ENCODE measurements around the gene TRIP6. TPM values are rescaled to one million over a fixed set of nuclear protein-coding genes. Genes with fewer than 3 reads are reported as not detected.

TRIP6 gene
- total and polyA plus RNA-seq, 2 of the 8 experiments (the other 6 are each of a cell fraction or from before 2014, with no cell fraction given) = 88.4 to 103 TPM

GRCh38 chr7:100859856-100860255 lies 7.3 kb upstream of the TRIP6 start:
- Histone ChIP-seq H3K9me3 (ENCODE audit: insufficient read depth in 2 of 2, low read depth in 1 of 2, low read length in 1 of 2) (no peaks in the 10 kb centered on the region), H3K36me3 (ENCODE audit: control insufficient read depth in 2 of 4, insufficient read depth in 4 of 4, low read length in 3 of 4) (peaks cover 6 to 22% (median 11%) of the 10 kb centered on the region in 4 experiments; a peak in 7 of 8 replicates), H3K4ac (replicated peaks; ENCODE audit: insufficient read length, low read depth, low read length) (no peak overlapping the region), H3K79me1 (ENCODE audit: low read depth, low read length) (peaks cover 8% of the 10 kb centered on the region), H3K79me2 (ENCODE audit: control insufficient read depth in 1 of 2, insufficient read depth in 2 of 2, low read length in 2 of 2) (peaks cover 0 to 11% of the 10 kb centered on the region in 2 experiments; a peak in 1 of 4 replicates), H4K20me1 (replicated peaks in 1 of 2; ENCODE audit: control insufficient read depth in 1 of 2, insufficient read depth in 2 of 2, low read length in 2 of 2) (peaks cover 0 to 9% of the 10 kb centered on the region in 2 experiments), H2BK120ac (replicated peaks; ENCODE audit: low read depth, low read length) (no peak overlapping the region), H2AFZ (ENCODE audit: low read length) (no peak overlapping the region), H3K18ac (ENCODE audit: extremely low read depth, low read length) (no peak overlapping the region), H4K8ac (ENCODE audit: extremely low read depth, insufficient read depth, low read length) (no peak overlapping the region), H3K14ac (ENCODE audit: insufficient read length) (no peak overlapping the region), H3K4me1 (replicated peaks in 1 of 4; ENCODE audit: control insufficient read depth in 3 of 4, insufficient read depth in 4 of 4, low read length in 3 of 4) (no peaks in the 10 kb centered on the region), H3K4me2 (ENCODE audit: insufficient read depth in 1 of 2, low read depth in 2 of 2, low read length in 2 of 2) (no peak overlapping the region), H2BK5ac (ENCODE audit: low read depth, low read length) (no peak overlapping the region), H2BK15ac (ENCODE audit: low read length) (no peak overlapping the region), H3K9ac (replicated peaks in 1 of 4; ENCODE audit: extremely low read depth in 1 of 4, low read depth in 3 of 4, low read length in 3 of 4) (no peak overlapping the region), H3K23me2 (ENCODE audit: low read depth, low read length) (no peaks in the 10 kb centered on the region), H3K27me3 (replicated peaks in 1 of 4; ENCODE audit: control insufficient read depth in 3 of 4, extremely low read depth in 1 of 4, insufficient read depth in 3 of 4, low read length in 3 of 4) (no peaks in the 10 kb centered on the region), H4K5ac (ENCODE audit: insufficient read length, low read depth, low read length) (no peak overlapping the region), H3K23ac (ENCODE audit: insufficient read length) (no peak overlapping the region), H2BK12ac (ENCODE audit: low read depth, low read length) (no peak overlapping the region), H2BK20ac (ENCODE audit: low read length) (no peak overlapping the region), H2AK5ac (ENCODE audit: low read depth, low read length) (no peak overlapping the region), H3K56ac (replicated peaks; ENCODE audit: insufficient read length, low read depth, low read length) (no peak overlapping the region), H4K91ac (replicated peaks; ENCODE audit: insufficient read length, low read length) (no peak overlapping the region), H3K4me3 (ENCODE audit: extremely low read depth in 1 of 4, insufficient read depth in 2 of 4, low read depth in 3 of 4, low read length in 4 of 4) (no peak overlapping the region), H3K27ac (ENCODE audit: low read depth, low read length) (no peak overlapping the region)
- POLR2A ChIA-PET (ENCODE audit: partially characterized antibody) = interaction anchor here (1.1 to 1.6 kb wide), 4 partner anchors 9 to 55 kb away, joined by 3 to 5 read pairs (median 3); partner anchors contain the start of gene EPHB4
- FAIRE-seq (no peak), DNase-seq (ENCODE audit: low read depth in 1 of 2, low spot score in 2 of 2) (no peak)
- CTCF ChIA-PET (ENCODE audit: partially characterized antibody) = interaction anchor here (0.6 to 13.9 kb wide), 3 partner anchors 14 to 155 kb away, joined by 3 to 215 read pairs (median 3); no protein-coding TSS in a partner anchor
- 94% methylated on average over 14 of the region's 15 CpGs; no CpG with 5 or more reads in 1 of the 2 experiments for WGBS, 2 experiments (ENCODE audit: extremely low coverage in 1 of 2, insufficient coverage in 1 of 2, insufficient read length in 1 of 2, insufficient replicate concordance in 2 of 2, low coverage in 1 of 2, low lambda C conversion rate in 2 of 2, missing lambda C conversion rate in 1 of 2)
- TF ChIP-seq, protein P1, sequence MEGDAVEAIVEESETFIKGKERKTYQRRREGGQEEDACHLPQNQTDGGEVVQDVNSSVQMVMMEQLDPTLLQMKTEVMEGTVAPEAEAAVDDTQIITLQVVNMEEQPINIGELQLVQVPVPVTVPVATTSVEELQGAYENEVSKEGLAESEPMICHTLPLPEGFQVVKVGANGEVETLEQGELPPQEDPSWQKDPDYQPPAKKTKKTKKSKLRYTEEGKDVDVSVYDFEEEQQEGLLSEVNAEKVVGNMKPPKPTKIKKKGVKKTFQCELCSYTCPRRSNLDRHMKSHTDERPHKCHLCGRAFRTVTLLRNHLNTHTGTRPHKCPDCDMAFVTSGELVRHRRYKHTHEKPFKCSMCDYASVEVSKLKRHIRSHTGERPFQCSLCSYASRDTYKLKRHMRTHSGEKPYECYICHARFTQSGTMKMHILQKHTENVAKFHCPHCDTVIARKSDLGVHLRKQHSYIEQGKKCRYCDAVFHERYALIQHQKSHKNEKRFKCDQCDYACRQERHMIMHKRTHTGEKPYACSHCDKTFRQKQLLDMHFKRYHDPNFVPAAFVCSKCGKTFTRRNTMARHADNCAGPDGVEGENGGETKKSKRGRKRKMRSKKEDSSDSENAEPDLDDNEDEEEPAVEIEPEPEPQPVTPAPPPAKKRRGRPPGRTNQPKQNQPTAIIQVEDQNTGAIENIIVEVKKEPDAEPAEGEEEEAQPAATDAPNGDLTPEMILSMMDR (IDR thresholded peaks at IDR 0.05; ENCODE audit: control extremely low read depth in 1 of 3, insufficient read depth in 1 of 3, low read depth in 1 of 3, low read length in 3 of 3) = no peak
- no peak for TF ChIP-seq SP2 (IDR thresholded peaks at IDR 0.05; ENCODE audit: low read length)
- TF ChIP-seq BRCA1 (IDR thresholded peaks at IDR 0.05; ENCODE audit: low read depth, low read length) = no peak
- TF ChIP-seq KDM5A (IDR thresholded peaks at IDR 0.05; ENCODE audit: low read length) = no peak
- no peak for TF ChIP-seq SP1 (IDR thresholded peaks at IDR 0.05; ENCODE audit: low read depth, low read length)
- TF ChIP-seq NRF1 (IDR thresholded peaks at IDR 0.05; ENCODE audit: low read depth, low read length) = no peak
- TF ChIP-seq TAF7 (optimal IDR thresholded peaks at IDR 0.05; ENCODE audit: borderline replicate concordance, low read depth, low read length) = no peak
- no peak for TF ChIP-seq CBX5 (IDR thresholded peaks at IDR 0.05; ENCODE audit: low read depth, low read length)
